Activated naive CD4-positive, alpha-beta T cell treated with anti-CD3 and anti-CD28 coated beads, Interleukin-2, amount 50 U/mL, for 72 hours (primary cell): ENCODE measurements around the gene CIRBP. TPM values are rescaled to one million over a fixed set of nuclear protein-coding genes. Genes with fewer than 3 reads are reported as not detected.

ENCODE experiments used
- ATAC-seq, 2 donors: fragments of 150-1000 bp; cut with Tn5 transposase; 2 replicates each; pipeline ENCODE4 v1.10.0; 2021; ENCODE audit warnings: mild to moderate bottlenecking in 2 of 2, moderate library complexity in 2 of 2
- DNase-seq, 2 donors: peaks; one replicate each; pipeline ENCODE4 v3.0.0; 2021 to 2022; ENCODE audit warnings: low spot score in 2 of 2
- H3K27ac Mint-ChIP-seq, 2 donors: one replicate each; pipeline ENCODE4 v1.8.0; 2022; ENCODE audit warnings: mild to moderate bottlenecking in 2 of 2, mixed read lengths in 2 of 2
- H3K36me3 Mint-ChIP-seq, 2 donors: one replicate each; pipeline ENCODE4 v1.8.0; 2022; ENCODE audit warnings: mixed read lengths in 2 of 2
- H3K9me3 Mint-ChIP-seq, 2 donors: one replicate each; pipeline ENCODE4 v1.8.0; 2022; ENCODE audit warnings: mixed read lengths in 2 of 2
- total RNA-seq, 2 donors: library from RNA; stranded (reverse); gene quantifications; one replicate each; pipeline ENCODE4 v1.2.3, GENCODE V29; 2022

CIRBP gene
- total RNA-seq, 2 donors from 2014 or later: 148 to 157 TPM

DNA sequence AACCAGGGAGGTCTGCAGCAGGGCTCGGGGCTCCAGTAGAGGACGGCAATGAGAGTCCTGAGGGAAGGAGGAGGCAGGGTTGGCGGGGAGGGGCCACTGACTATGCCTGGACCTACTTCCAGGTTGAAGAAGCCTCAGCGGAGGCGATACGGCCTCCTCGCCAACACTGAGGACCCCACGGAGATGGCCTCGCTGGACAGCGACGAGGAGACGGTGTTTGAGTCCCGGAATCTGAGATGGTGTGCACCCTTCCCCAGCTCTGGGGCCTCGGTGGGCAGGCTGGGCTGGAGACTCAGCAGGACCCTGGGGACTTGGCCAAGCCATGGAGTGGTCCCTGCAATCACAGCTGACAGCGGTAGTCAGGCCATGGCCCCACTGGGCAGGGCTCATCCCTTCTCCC is 7.9 kb downstream of the CIRBP start:
- Mint-ChIP-seq H3K27ac (peak overlapping the region in 1 of 2 donors; percentile 88), H3K36me3 (peaks cover 23 to 27% of the 10 kb centered on the region in 2 donors), H3K9me3 (no peaks in the 10 kb centered on the region)
- DNase-seq: no peak
- ATAC-seq: no peak

DNA sequence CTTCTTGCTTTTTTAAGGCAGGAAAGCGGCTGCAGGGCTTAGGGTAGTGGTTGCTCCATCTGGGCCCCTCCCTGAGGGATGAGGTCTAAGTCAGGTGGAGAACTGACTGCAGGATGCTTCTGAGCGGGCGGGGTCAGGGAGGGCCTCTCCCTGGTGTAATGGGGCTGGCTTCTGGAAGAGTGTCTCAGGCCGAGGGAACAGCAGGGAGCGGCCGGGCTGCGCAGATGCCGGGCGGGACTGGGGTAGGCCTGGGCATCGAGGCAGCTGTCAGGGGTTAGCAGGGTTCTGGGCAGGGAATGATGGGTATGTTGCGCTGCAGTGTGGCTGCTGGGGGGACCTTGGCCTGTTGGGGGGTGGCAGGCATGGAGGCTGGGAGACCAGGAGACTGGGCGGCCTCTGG is 8.9 kb downstream of the CIRBP start:
- peaks cover 15 to 18% of the 10 kb centered on the region in 2 donors for H3K36me3 Mint-ChIP-seq
- no peak for ATAC-seq

DNA sequence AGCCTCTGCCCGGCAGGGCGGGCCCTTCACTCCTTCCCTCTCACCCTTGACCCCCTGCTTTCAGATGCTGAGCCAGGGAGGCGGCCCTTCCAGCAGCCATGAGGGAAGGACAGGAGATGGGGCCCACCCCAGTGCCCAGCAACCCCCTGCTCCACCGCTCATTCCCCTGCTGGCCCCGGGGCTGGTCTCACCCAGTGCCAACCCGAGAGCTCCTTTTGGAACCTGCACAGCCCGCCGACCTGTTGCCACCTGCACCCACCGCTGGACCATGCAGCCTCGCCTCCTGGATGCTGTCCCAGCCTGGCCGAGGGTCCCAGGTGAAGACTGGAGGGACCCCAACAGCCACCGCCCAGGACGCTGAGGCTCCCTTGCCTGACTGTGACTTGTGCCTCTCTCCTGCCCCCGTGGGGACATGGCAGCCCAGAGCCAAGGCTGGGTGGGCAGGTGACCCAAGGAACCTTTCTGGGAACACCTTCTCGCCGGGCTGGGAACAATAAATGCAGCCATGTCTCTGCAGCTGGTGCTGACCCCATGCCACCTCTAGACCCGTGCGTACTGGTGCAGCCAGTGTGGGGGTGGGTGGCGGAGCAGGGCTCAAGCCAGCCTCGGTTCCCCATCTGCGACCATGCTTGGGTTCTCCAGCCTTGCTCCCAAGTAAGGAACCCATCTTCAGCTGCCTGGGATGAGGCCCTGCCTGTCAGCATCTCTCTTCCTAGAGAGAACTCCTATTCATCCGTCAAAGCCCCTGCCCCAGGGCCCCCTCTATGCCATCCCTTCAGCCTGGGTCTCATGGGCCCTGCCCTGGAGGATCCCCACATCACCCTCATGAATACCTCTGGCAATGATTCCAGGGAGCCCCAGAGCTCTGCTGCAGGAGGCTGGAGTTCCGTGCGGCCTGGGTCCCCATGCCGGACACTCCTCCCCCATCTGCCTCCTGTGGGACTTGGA is 9.9 kb downstream of the CIRBP start:
- ATAC-seq: no peak
- H3K9me3 Mint-ChIP-seq: no peaks in the 10 kb centered on the region
- H3K27ac Mint-ChIP-seq: no peak overlapping the region
- no peak for DNase-seq
- H3K36me3 Mint-ChIP-seq: peaks cover 10 to 17% of the 10 kb centered on the region in 2 donors

More for the DNA sequence above, 8.9 kb downstream of the CIRBP start:
- peak overlapping the region in 1 of 2 donors; percentile 44 for H3K27ac Mint-ChIP-seq
- no peak for DNase-seq
- H3K9me3 Mint-ChIP-seq: no peaks in the 10 kb centered on the region

DNA sequence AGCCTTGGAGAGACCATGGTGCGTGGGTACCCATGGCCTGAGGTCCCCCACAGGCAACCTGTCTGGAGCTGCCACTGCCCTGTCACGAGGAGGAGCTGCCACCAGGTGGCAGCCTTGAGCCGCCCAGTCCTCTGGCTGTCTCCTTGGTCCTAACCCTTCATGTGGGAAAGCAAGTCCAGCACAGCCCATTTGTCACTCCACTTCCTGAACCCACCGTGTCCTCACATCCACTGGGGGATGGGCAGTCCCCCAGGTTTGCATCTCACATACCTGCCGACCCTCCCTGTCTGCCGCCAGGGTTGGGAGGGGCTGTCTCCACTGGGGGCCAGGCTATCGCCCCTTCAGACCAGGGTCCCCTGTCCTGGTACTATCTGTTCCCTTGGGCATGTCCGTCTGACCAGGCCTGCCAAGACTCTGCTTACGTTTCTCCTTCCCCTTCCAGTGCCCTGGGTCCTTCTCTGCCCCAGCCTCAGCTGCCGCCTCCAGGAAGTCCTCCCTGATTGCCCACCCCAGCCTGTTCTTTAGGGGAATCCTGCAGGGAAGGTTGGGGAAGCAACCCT is 10.7 kb downstream of the CIRBP start:
- no peaks in the 10 kb centered on the region for H3K9me3 Mint-ChIP-seq
- peaks cover 8 to 17% of the 10 kb centered on the region in 2 donors for H3K36me3 Mint-ChIP-seq
- ATAC-seq (peak in 1 of 2 donors; percentile 16), DNase-seq (peak; percentile 84 to 90)
- H3K27ac Mint-ChIP-seq: no peak overlapping the region

DNA sequence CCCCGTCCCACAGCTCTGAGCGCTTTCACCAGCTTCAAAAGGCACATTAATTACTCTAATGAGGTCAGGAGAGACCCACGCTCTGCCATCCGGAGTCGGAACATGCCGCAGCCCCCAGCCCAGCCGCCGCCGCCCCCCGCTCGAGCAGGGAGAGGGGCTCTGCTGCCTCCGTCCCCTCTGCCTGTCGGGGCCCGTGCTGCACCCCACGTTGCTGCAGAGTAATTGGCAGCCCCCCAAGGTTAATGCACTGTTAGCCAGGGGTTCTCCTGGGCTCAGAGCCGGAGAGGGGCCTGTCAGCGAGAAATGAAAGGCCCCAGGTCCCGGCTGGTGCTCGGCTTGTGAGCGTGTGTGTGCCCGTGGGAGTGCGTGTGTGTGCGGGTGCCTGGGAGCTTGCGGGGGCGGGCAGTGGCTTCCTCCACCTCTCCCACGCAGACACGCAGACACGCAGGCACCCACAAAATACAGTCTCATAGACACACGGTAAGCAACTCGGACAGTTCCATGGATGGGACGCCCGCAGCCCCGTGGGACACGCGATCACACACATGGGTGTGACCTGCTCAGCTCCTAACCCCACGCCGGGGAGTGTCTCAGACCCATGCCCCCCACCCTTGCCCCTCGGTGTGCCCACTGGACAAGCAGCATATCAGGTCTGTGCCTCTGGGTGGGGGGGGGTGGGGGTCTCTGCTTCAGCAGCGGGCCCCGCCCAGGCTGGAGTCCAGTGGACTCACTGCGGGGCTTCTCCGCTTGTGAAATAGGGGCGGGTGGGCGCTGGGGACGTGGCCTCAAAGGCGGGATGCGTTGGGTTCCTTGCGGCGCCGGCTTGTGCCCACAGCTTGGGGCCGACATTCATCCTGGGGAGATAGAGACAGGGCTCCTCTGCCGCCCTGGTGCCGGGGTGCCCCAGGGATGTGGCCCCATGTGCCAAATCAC is 11.8 kb downstream of the CIRBP start:
- Mint-ChIP-seq H3K9me3 (no peaks in the 10 kb centered on the region), H3K36me3 (peaks cover 8 to 17% of the 10 kb centered on the region in 2 donors), H3K27ac (no peak overlapping the region)
- ATAC-seq: no peak
- no peak for DNase-seq

DNA sequence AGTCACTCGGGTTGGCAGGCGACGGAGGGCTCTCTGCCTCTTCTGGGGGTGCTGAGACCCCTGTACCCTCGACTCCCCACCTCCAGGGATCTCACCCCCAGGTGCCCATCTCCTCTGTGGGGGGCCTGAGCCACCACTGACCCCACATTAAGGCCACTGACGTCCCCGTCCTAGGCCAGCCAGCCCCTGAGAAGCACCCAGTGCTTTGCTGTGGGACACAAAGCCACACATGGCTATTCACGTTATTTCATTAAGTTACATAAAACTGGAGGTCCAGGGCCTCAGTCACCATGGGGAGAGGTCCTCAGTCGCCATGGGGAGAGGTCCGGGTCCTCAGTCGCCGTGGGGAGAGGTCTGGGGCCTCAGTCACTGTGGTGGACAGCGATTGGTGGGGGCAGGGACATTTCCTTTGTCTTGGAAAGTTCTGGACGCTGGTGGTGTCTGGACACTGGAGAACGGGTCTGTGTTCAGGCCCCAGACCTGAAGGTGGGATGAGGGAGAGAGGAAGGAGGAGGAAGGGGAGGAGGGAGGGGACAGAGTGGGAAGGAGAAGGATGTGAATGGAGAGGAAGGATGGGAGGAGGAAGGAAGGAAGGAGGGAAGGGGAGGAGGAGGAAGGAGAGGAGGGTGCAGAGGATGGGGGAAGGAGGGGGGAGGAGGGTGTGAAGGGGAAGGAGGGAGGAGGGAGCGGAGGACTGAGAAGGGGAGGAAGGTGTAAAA is 12.6 kb downstream of the CIRBP start:
- ATAC-seq (no peak), DNase-seq (no peak)
- H3K36me3 Mint-ChIP-seq: peaks cover 3 to 13% of the 10 kb centered on the region in 2 donors
- H3K27ac Mint-ChIP-seq: no peak overlapping the region
- no peaks in the 10 kb centered on the region for H3K9me3 Mint-ChIP-seq

DNA sequence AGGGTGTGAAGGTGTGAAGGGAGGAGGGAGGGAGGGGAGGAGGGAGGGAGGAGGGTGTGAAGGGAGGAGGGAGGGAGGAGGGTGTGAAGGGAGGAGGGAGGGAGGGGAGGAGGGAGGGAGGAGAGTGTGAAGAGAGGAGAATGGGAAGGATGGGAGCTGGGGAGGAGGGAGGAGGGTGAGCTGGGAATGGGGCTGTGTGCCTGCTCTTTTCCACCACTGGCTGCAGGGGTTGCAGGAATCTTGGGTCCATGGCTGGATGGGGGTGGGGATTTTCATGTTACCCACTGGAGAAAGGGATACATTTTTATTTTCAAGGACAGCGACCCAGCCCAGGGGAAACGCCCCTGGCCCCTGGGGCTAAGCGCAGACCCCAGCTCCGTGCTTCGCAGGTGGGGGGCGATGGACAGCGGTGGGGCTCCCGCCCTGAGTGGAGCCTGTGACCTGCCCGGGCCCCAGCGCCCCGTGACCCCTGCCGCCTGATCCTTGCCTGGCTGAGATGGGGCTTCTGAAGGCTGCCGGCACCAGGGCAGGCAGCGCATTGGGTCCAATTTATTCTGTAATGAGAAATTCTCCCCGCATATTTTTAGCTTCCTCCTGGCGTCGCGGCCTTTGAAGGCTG is 13.6 kb downstream of the CIRBP start:
- DNase-seq (no peak), ATAC-seq (peak in 1 of 2 donors; percentile 30)
- Mint-ChIP-seq H3K36me3 (peaks cover 0 to 10% of the 10 kb centered on the region in 2 donors), H3K27ac (no peak overlapping the region), H3K9me3 (no peaks in the 10 kb centered on the region)

DNA sequence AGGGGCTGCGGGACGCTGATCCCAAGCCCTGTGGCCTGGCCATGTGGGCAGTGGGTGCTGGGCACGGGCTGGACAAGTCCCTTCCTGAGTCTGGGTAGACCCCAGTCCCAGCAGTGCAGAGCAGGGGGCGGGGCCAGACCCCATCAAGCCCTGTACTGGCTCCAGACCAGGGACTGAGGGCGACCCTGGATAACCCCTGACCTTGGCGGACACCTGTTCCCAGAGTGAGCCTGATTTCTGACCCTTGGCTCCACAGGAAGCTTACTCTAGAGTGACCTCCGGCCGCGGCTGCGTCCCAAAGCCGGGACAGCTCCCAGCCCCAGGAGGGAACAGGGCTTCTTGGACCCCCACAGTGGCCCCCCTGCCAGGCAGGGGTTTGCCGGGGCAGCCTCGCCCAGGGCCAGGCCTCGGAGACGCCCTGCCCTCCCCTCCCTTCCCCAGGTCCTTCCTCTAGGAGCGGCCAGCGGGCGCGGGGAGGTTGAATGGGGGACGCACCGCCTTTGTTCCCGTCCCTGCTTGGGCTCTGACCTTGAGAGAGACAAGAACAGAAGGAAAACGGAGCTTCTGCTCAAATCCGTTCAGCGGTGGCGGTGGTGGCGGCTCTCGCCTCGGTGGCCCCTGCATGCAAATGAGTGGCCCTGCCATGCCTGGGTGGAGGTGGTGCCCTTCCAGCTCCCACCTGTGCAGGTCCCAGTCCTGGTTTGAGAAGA is 14.2 kb downstream of the CIRBP start:
- no peak for DNase-seq
- no peak for ATAC-seq
- Mint-ChIP-seq H3K9me3 (no peaks in the 10 kb centered on the region), H3K27ac (no peak overlapping the region), H3K36me3 (peaks cover 0 to 10% of the 10 kb centered on the region in 2 donors)

DNA sequence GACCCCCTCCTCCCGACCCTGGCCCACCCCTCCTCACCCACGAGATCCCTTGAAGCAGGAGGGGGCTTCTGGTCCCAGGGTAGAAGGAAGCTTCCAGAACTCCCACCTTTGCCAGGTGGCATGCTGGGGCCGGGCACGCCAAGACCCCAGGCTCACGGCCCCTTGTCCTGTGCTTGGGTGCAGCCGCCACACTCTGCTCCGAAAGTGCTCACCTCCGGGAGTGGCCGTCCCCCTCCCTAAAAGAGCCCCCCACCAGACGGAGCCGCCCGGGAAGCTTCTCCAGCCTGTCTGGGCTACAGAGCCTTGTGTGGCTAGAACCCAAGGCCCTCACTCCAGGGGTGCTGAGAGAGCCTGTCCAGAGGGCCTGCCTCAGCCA is 14.8 kb downstream of the CIRBP start:
- Mint-ChIP-seq H3K36me3 (peaks cover 0 to 10% of the 10 kb centered on the region in 2 donors), H3K9me3 (no peaks in the 10 kb centered on the region), H3K27ac (no peak overlapping the region)
- DNase-seq (no peak), ATAC-seq (no peak)

DNA sequence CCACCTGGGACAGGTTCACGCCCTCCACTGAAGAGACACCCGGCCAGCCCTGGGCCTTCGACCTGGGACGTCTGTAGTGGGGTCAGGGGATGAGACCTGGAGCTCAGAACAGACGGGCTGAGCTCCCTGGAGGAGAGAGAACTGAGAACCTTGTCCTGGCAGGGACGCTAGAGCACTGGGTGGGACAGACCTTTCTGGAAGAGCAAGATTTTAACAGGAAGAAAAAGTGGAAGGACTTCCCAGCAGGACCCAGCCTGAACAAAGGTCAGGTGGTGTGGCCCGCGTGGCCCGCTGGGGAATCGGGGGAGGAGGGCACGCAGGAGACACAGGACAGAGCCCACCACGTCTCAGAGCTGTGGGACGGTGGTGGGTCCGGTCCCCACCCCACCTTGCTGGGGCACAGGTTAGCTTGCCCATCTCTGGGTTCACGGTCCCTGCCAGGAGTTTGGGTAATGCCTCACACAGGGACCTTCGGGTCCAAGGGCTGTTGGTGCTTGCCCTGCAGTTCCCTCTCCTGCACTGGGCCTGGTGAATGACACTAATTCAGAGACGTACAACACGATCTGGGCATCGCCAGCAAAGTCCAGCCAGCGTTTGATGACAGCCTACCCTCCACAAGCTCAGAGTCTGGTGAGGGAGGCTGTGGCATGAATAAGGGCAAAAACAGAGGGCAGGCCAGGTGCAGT is 15.3 kb downstream of the CIRBP start:
- Mint-ChIP-seq H3K36me3 (peaks cover 0 to 9% of the 10 kb centered on the region in 2 donors), H3K27ac (no peak overlapping the region), H3K9me3 (no peaks in the 10 kb centered on the region)
- DNase-seq (no peak), ATAC-seq (no peak)

DNA sequence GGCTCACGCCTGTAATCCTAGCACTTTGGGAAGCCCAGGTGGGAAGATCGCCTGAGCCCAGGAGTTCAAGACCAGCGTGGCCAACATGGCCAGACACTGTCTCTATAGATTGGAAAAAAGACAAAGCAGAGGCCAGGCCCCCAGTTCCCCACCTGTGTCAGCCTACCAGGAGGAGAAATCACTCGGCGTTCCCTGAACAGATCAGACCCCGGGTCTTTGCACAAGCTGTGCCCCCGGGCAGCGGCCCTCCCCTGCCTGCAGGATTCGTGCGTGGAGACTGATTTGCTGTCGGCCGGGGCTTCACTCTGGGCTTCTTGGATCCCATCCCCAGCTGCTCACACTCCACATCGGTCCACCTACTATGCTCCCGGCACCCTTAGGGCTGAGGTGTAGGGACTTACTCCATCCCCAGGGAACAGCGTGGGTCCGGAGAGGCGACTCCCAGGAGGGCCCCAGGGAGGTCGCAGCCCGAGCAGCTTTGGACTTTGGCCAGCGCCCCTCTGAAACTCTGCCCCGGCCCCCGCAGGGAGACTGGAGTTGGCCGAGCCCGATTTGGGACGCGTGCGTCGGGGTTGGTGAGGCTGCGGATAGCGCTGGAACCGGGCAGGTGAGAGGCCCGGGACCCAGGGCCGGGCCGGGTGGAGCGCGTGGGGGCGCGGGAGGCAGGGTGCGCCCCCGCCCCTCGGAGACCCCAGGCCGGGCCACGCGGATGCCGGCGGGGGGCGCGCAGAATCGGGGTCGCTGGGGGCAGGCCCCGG is 16.0 kb downstream of the CIRBP start:
- Mint-ChIP-seq H3K36me3 (peaks cover 0 to 2% of the 10 kb centered on the region in 2 donors), H3K9me3 (no peaks in the 10 kb centered on the region), H3K27ac (no peak overlapping the region)
- no peak for ATAC-seq
- DNase-seq: no peak

DNA sequence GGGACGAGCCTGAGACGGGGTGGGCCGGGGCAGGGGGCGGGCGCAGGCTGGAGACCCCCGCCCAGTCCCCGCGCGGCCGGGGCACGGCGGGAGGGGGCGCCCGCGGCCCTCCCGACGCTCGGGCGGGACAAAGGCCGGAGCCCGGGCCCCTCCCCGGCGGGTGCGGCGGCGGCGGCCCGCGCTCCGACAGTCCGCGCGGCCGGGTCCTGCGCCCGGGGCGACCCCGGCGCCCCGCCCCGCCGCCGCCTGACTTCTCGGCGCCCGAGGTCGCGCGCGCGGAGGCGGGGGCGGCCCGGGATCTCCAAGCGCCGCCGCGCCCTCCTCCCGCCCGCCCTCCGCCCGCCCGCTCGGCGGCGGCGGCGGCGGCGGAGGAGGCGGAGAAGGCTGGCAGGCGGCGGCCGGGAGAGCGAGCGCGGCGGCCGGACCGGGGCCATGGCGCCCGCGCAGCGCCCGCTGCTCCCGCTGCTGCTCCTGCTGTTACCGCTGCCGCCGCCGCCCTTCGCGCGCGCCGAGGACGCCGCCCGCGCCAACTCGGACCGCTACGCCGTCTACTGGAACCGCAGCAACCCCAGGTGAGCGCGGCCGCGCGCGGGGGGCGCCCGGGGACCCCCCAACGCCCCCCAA is 16.7 kb downstream of the CIRBP start, which contains the start of gene EFNA2:
TSS of gene EFNA2 (plus strand) at position 137 of the 624 bp plus-strand sequence. CDS start at position 433, 296 bp downstream.
- DNase-seq: no peak
- Mint-ChIP-seq H3K27ac (no peak within 1 kb of the TSS), H3K9me3 (no peaks in the 10 kb centered on the region), H3K36me3 (no peaks in the 10 kb centered on the region)
- no peak for ATAC-seq

DNA sequence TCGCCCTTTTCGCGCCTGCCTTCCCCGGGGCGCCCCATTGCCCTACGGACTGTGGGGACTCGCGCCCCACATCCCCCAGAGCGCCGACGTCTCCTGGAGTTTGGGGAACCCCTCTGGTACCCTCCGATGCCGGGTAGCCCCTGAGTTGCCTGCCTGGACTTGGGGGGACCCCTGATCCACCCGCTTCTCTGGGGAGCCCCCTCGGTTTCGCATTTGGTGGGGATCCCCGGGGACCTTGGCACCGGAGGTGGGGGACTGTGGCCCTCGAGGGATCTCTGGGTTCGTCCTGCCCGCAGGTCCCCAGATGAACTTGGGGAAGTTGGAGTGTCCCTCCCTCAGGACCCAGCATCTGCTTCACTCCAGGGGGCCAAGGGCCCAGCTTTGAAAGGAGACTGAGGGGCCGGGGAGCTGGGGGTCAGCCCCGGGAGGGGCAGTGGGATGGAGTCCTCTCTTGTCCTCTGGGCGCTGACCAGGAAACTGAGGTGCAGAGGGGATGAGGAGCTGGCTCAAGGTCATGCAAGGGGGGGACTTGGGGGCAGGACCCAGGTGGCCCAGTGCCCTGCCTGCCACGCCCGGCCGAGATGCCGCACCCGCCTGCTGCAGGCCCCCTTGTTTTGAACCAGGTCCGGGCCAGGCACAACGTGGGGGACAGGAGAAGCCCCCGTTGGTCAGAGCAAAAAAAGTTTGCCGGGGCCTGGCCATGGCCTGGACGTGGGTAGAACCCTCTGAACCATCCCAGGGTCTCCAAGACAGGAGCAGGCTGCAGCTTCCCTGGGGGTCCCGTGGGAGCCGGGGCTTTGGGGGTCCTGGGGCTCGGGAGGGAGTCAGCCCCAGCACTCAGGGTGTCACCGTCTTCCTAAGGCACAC is 17.6 kb downstream of the CIRBP start:
- Mint-ChIP-seq H3K27ac (no peak overlapping the region), H3K9me3 (no peaks in the 10 kb centered on the region), H3K36me3 (no peaks in the 10 kb centered on the region)
- DNase-seq: no peak
- no peak for ATAC-seq
